GM21528 (cell line): ENCODE results near the gene TDRD1.

Experiments used
- ATAC-seq: cut with Tn5 transposase; IDR thresholded peaks from one replicate; pipeline ENCODE4 v1.9.1; 2021; ENCODE audit warnings: mild to moderate bottlenecking, moderate library complexity; ENCODE audit not compliant: unreplicated experiment, low FRiP score

TDRD1 gene

GRCh38 chr10:114258274-114258840 is 79.2 kb downstream of the TDRD1 start:
- no peak for ATAC-seq

DNA sequence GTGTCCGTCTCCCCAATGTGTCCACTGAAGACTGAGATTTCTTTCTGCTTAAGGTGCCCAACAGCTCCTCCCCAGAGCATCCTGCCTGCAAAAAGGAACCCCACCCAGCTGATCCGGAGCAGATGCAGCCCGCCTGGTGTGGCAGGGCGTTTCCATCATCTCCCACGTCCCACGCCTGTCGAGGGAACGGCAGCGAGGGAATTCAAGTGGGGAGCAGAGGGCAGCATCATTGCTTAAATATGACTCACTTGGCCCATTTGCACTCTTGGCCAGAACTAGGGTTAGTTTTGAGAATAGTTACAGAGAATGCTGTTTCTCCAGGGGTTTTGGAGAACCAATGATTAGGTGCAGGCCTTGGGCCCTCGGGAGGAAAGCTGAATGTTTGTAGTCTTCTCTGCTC is 80.7 kb downstream of the TDRD1 start:
- ATAC-seq = no peak

DNA sequence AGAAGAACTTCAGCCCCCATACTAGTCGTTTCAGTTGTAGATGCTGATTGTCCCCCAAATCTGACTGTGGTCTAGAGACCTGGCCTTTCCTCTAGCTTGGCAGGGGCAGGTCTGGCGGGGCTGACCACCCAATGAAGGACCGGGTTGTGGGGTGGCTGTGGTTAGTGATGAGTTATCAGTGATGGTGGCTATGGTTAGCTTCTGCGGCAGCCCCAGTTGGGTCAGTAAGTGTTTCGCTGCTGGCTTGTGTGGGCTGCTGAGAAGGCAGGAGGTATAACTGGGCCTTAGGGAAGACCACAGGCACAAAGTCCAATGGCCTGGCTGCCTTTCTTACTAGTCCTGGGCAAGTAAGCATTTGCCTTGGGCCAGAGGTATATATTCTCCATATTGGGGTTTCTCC is 81.2 kb downstream of the TDRD1 start:
- ATAC-seq = no peak

DNA sequence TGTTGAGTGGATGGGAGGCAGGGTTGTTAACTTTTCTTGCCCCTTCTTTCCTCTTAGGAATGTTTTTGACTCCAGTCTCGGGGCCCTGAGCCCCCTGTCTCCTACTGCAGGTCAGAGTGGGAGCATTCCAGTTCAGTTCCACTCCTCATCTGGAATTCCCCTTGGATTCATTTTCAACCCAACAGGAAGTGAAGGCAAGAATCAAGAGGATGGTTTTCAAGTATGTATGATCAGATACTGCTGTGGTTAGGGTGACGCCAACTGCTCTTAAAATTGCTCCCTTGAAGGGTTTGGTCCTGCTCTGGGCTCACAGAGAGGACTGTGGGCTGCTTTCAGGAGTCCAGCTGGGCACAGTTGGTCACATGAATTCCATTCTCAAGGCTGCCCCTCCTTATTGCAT is 81.9 kb downstream of the TDRD1 start:
- no peak for ATAC-seq

DNA sequence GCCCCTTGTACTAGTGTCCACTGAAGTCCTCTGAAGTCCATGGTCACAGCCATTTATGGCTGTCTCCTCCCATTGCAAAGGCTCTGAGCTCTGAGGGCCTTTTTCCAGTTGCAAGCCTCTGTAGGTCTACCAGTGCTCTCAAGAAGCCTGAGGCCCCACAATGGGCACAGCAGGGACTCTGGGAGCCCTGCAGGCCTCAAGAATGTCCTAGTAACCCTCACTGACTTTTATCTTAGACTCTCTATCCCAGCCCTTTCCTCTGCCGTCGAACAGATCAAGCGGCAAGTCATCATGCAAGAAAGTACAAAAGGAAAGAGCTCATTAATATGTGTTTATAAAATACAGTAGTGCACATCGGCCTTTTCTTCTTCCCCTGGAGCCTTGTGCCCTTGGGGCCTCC is 83.3 kb downstream of the TDRD1 start:
- ATAC-seq = no peak

- ATAC-seq = no peak
Observed at GRCh38 chr10:114265392-114266053, 86.4 kb downstream of the TDRD1 start.

DNA sequence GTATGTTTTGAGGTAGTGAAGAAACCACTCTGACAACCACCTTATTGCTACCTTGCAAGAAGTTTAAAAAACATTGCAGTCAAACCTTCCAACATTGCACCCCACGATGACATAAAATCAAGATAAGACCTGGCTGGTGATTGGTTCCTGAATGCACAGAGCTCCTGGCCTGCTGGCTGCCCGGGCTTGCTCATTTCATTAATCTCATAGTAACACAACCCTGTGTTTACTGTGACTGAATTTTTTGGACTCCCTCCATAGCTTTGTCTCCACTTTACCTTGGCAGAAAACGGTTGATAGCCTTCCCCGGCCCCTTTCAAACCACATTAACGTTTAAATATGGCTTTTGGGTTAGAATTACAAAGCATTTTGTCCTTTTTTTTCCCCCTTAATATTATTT is 87.4 kb downstream of the TDRD1 start:
- no peak for ATAC-seq

GRCh38 chr10:114271075-114271778 is 92.1 kb downstream of the TDRD1 start:
- no peak for ATAC-seq

DNA sequence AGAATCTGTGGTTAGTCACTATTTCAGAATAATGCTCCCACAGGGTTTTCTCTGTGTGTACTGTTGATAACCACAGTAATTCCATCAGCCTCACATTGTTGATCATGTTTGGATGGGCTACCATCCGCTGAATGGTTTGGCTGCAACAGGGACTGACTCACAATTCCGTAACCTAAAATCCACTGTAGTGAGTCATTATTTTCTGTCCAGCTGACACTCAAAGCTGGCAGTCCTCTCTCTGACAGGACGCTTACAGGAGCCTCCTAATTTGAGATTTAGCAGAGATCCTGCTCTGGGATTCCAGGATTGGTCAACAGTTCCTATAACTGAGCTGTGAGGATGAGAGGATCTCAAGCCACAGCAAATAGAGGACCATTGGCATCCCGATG is 92.6 kb downstream of the TDRD1 start:
- ATAC-seq = no peak

DNA sequence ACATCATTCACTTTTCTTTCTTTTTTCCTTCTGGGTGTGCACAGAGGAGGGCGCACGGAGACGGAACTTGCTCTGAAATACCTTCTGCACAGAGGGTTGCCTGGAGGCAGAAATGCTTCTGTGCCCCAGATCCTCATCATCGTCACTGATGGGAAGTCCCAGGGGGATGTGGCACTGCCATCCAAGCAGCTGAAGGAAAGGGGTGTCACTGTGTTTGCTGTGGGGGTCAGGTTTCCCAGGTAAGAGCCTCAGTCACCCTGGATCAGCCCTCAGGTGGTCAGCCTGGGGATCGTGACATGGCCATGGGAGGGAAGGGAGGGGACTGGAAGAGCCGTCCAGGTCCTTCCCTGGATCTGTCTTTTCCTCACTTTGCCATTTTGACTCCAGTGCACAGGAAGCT is 93.5 kb downstream of the TDRD1 start:
- ATAC-seq = no peak

- ATAC-seq = no peak
Observed at GRCh38 chr10:114273910-114274309, 94.8 kb downstream of the TDRD1 start.

GRCh38 chr10:114274616-114275453 is 95.7 kb downstream of the TDRD1 start:
- no peak for ATAC-seq

DNA sequence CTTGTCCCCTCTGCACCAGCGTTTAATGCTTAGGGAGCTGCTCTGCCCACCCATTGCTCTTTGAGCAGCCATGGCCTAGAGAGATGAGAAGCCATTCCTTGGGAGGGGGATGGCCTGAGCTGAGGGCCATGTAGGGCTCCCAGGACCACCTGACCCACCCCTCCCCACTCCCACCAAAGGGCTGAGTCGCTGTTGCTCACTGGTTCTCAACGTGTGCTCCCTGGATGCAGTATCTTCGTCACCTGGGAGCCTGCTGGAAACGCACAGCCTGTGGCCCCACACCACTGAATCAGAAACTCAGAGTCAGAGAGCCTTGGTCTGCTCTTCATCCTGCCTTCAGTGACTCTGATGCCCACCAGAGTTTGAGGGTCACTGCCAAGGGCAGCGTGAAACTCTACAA is 96.9 kb downstream of the TDRD1 start:
- no peak for ATAC-seq

GRCh38 chr10:114276671-114277070 is 97.5 kb downstream of the TDRD1 start:
- no peak for ATAC-seq

DNA sequence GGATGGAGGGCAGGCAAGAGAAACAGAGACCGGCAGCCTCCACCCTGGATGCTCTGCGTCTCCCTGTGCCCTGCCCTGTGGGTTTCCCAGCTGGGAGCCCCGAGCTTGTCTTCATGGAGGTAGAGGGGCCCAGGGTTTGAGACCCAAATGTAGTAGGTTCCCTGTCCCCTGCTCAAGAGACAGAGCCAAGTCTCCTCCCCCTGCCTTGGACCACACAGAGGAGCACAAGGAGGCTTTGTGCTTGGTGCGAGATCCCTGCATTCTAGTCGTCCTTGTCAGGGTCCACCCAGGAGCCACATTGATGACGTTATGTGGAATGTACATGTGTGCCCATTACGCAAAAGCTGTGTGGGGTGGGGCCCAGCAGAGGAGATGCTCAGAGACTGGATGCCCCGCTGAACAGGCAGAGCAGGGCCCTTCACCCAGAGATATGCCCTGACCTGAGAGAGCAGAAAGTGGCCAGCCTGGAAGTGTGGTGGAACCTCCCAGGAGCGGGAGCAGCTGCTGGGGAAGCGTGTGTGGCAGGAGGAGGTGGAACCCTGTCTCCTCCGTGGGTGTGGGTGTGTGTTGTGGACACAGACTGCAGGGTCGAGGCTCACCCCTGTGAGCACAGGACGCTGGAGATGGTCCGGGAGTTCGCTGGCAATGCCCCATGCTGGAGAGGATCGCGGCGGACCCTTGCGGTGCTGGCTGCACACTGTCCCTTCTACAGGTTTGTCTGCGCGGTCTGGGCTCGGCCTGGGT is 99.2 kb downstream of the TDRD1 start:
- ATAC-seq = no peak

GRCh38 chr10:114278884-114279191 is 99.7 kb downstream of the TDRD1 start:
- no peak for ATAC-seq

DNA sequence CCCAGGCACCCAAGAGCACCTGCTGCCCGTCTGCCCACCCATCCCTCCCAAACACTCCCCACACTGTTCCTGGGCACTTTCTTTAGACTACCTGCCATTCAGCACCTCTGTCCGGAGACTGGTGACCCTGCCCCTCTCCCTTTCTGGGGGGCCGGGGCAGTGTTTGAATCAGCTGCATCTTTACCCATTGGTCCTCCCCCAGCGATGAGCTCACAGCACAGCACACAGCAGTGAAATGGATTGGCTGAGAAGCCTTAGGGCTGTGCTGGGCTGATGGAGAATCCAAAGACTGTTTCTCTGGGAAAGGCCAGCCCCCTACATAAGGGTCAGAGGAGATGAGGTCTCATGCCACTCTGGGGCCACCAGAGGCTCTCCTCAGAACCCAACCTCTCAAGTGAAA is 100.1 kb downstream of the TDRD1 start:
- no peak for ATAC-seq

- ATAC-seq = no peak
Observed at GRCh38 chr10:114279901-114280644, 100.9 kb downstream of the TDRD1 start.

DNA sequence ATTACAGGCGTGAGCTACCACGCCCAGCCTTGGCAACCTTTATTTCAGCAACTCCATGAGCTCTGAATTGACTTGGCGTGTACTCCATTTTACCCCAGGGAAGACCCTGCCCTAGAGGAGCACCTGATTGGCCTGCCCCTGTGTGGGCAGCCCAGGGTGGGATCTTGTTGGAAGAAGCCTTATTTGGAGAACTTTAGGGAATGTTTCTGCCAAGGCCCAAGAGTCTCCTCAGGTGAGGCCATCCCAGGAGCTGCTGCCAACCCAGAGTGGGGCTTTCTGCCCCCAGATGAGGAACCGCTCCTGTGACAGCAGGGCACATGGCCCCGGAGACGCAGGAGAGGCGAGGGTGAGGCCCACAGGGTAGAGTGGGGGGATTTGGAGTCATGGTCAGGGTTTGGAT is 101.9 kb downstream of the TDRD1 start:
- ATAC-seq = no peak

DNA sequence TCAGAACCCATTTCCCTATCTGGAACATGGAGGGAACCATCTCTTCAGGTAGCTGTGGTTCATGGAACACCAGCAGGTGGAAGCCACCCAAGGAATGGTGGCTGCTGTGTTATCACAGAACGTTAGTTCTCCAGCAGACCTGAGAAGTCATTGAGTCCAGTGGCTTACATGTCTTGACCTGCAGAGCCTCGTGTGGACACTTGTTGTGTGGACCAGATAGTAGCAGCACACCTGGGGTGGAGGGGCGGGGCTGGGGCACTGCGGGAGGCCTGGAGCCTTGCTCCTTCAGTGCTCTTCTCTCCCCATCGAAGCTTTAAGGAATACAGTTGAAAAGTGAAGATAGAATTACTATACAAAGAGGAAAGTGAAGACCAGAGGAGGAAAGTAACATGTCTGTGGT is 102.3 kb downstream of the TDRD1 start:
- no peak for ATAC-seq
